Uterus (tissue), 2 donors: Measurements from ENCODE around the gene LRRC74A.

Experiments used
- CTCF ChIP-seq, 4 experiments: fragments of 200-600 bp in 2 of 4; fragments of 450-650 bp in 2 of 4; sonication (generic) in 2 of 4; IDR thresholded peaks; one replicate each; pipeline ENCODE4 v1.5.1; 2016 to 2019; ENCODE audit warnings: antibody characterized with exemption in 4 of 4, mild to moderate bottlenecking in 2 of 4, moderate library complexity in 1 of 4
- POLR2A ChIP-seq, 2 donors: fragments of 450-650 bp; IDR thresholded peaks; one replicate each; pipeline ENCODE4 v1.6.1; 2016; ENCODE audit warnings: antibody characterized with exemption in 2 of 2, mild to moderate bottlenecking in 1 of 2, moderate library complexity in 1 of 2

GRCh38 chr14:76891391-76891790 lies 65.2 kb downstream of the LRRC74A start:
- no peak for TF ChIP-seq CTCF (IDR thresholded peaks at IDR 0.05)
- TF ChIP-seq POLR2A (IDR thresholded peaks at IDR 0.05) = no peak
